ENCODE data around the gene PITX3. TPM values are rescaled to one million over a fixed set of nuclear protein-coding genes. Genes with fewer than 3 reads are reported as not detected.

Gene PITX3
- total and polyA plus RNA-seq, 2 donors (not counting 3 experiments of a cell fraction or from before 2014, with no cell fraction given) = not detected

DNA sequence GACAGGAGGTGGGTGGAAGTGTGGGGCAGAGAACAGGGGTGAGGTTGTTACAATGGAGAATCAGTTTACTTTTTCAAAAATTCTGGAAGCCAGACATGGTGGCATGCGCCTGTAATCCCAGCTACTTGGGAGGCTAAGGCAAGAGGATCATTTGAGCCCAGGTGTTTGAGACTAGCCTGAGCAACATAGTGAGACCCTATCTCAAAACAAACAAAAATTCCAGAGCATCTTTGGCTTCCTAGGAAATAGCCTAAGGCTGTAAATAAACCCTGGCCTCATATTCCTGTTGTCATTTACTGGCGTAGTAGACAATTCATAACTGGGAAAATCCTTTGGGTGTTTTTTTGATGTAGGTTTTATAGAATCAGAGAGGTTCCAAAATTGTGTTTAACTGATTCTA is 48.0 kb upstream of the PITX3 start:
- peaks cover 38% of the 10 kb centered on the region for H3K79me2 ChIP-seq (ENCODE audit: control insufficient read depth, insufficient read depth, low read length)
- intact Hi-C loops (cut with micrococcal nuclease) = no loop called here

More for the DNA sequence above, 48.0 kb upstream of the PITX3 start:
- CTCF ChIA-PET = interaction anchor here (0.9 to 1.4 kb wide), 2 partner anchors 23 to 57 kb away, joined by 3 to 4 read pairs; no protein-coding TSS in a partner anchor
- dilution Hi-C loops (cut with MboI; ENCODE audit: extremely low pct_ligation_motif_present, low sequenced_read_pairs) = no loop called here
- no peaks in the 10 kb centered on the region for H3K9me1 ChIP-seq (replicated peaks; ENCODE audit: control insufficient read depth, extremely low read depth, insufficient read depth, low read length)
- FAIRE-seq (no peak), DNase-seq (ENCODE audit: low read depth, low spot score) (no peak)
- no peak for TF ChIP-seq EZH2 (IDR thresholded peaks at IDR 0.05; ENCODE audit: borderline replicate concordance, low read depth, low read length, severe bottlenecking)
- no peak for TF ChIP-seq GATA2 (IDR thresholded peaks at IDR 0.05; ENCODE audit: insufficient read depth, insufficient read length, low read depth, low read length)
- no peak for TF ChIP-seq FOS (IDR thresholded peaks at IDR 0.05; ENCODE audit: borderline replicate concordance, insufficient read depth, low read length)
- no peak for TF ChIP-seq MYC (IDR thresholded peaks at IDR 0.05; ENCODE audit: low read depth, low read length)
- TF ChIP-seq, protein P1, sequence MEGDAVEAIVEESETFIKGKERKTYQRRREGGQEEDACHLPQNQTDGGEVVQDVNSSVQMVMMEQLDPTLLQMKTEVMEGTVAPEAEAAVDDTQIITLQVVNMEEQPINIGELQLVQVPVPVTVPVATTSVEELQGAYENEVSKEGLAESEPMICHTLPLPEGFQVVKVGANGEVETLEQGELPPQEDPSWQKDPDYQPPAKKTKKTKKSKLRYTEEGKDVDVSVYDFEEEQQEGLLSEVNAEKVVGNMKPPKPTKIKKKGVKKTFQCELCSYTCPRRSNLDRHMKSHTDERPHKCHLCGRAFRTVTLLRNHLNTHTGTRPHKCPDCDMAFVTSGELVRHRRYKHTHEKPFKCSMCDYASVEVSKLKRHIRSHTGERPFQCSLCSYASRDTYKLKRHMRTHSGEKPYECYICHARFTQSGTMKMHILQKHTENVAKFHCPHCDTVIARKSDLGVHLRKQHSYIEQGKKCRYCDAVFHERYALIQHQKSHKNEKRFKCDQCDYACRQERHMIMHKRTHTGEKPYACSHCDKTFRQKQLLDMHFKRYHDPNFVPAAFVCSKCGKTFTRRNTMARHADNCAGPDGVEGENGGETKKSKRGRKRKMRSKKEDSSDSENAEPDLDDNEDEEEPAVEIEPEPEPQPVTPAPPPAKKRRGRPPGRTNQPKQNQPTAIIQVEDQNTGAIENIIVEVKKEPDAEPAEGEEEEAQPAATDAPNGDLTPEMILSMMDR (IDR thresholded peaks at IDR 0.05; ENCODE audit: extremely low read depth in 1 of 2, insufficient read depth in 1 of 2, low read depth in 1 of 2, low read length in 2 of 2) = no peak
- TF ChIP-seq JUN (IDR thresholded peaks at IDR 0.05; ENCODE audit: borderline replicate concordance, insufficient read depth, insufficient read length, low read depth) = no peak
- no peak for TF ChIP-seq POLR2A (IDR thresholded peaks at IDR 0.05; ENCODE audit: low read depth, low read length)
- TF ChIP-seq, protein P2, sequence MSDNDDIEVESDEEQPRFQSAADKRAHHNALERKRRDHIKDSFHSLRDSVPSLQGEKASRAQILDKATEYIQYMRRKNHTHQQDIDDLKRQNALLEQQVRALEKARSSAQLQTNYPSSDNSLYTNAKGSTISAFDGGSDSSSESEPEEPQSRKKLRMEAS (IDR thresholded peaks at IDR 0.05; ENCODE audit: insufficient read depth, insufficient read length) = no peak
- TF ChIP-seq POLR2AphosphoS5 (IDR thresholded peaks at IDR 0.05; ENCODE audit: insufficient read depth, low read depth, low read length) = no peak
- POLR2A ChIA-PET = no interaction called here
- H3K4me1 ChIP-seq (ENCODE audit: control insufficient read depth, extremely low read depth, insufficient read depth, low read length) = no peaks in the 10 kb centered on the region
- no peak overlapping the region for H3K9ac ChIP-seq (replicated peaks; ENCODE audit: extremely low read depth, insufficient read depth, low read length)
- no TSS peak for BruUV-seq (replicated peaks)
- no peak overlapping the region for H3K27ac ChIP-seq (ENCODE audit: insufficient read depth, low read depth, low read length)
- H3K27me3 ChIP-seq (ENCODE audit: control insufficient read depth in 2 of 2, insufficient read depth in 2 of 2, low read length in 2 of 2) = no peaks in the 10 kb centered on the region
- no peaks in the 10 kb centered on the region for H3K36me3 ChIP-seq (ENCODE audit: control insufficient read depth in 2 of 2, extremely low read depth in 1 of 2, insufficient read depth in 2 of 2, low read length in 2 of 2)
- H3K4me3 ChIP-seq (replicated peaks in 1 of 3; ENCODE audit: insufficient read depth in 1 of 3, low read depth in 1 of 3, low read length in 3 of 3) = no peak overlapping the region
- H3K9me3 ChIP-seq (replicated peaks; ENCODE audit: control insufficient read depth, insufficient read depth, low read length) = no peaks in the 10 kb centered on the region
- no peak overlapping the region for H3K4me2 ChIP-seq (ENCODE audit: insufficient read depth, low read length)
- no peak overlapping the region for H2AFZ ChIP-seq (ENCODE audit: low read depth, low read length)
- H4K20me1 ChIP-seq (replicated peaks; ENCODE audit: control insufficient read depth, extremely low read depth, insufficient read depth, low read length) = peaks cover 7% of the 10 kb centered on the region
